Activated T-cell treated with anti-CD3 and anti-CD28 coated beads, Interleukin-2, amount 50 U/mL, for 72 hours (primary cell): ENCODE results near the gene CLDN19. TPM values are rescaled to one million over a fixed set of nuclear protein-coding genes. Genes with fewer than 3 reads are reported as not detected.

Experiments
- ATAC-seq, 2 donors: fragments of 150-1000 bp; cut with Tn5 transposase; replicated peaks in 1 of 2; 2 replicates each; pipeline ENCODE4 v1.10.0; 2021; ENCODE audit warnings: moderate library complexity in 2 of 2, mild to moderate bottlenecking in 1 of 2
- DNase-seq, 2 donors: peaks; one replicate each; pipeline ENCODE4 v3.0.0; 2021 to 2022; ENCODE audit warnings: mixed read lengths in 1 of 2
- H3K27ac Mint-ChIP-seq: one replicate; pipeline ENCODE4 v1.8.0; 2022; ENCODE audit warnings: mild to moderate bottlenecking, moderate library complexity, mixed read lengths
- H3K27me3 Mint-ChIP-seq: one replicate; pipeline ENCODE4 v1.8.0; 2022; ENCODE audit warnings: low read depth, mixed read lengths
- H3K36me3 Mint-ChIP-seq, 2 donors: one replicate each; pipeline ENCODE4 v1.8.0; 2022; ENCODE audit warnings: mixed read lengths in 2 of 2, mild to moderate bottlenecking in 1 of 2; ENCODE audit not compliant: insufficient read depth in 2 of 2
- H3K4me1 Mint-ChIP-seq: one replicate; pipeline ENCODE4 v1.8.0; 2022; ENCODE audit warnings: low read depth, mixed read lengths
- H3K4me3 Mint-ChIP-seq, 2 donors: one replicate each; pipeline ENCODE4 v1.8.0; 2022; ENCODE audit warnings: mild to moderate bottlenecking in 2 of 2, mixed read lengths in 2 of 2, moderate library complexity in 2 of 2
- H3K9me3 Mint-ChIP-seq, 2 donors: one replicate each; pipeline ENCODE4 v1.8.0; 2022; ENCODE audit warnings: mixed read lengths in 2 of 2
- total RNA-seq, 2 donors: library from RNA; stranded (reverse); gene quantifications; one replicate each; pipeline ENCODE4 v1.2.3, GENCODE V29; 2022

Gene CLDN19
- total RNA-seq, 2 donors from 2014 or later, result not detected

- Mint-ChIP-seq H3K36me3 (no peaks in the 10 kb centered on the region), H3K27ac (no peak overlapping the region), H3K4me3 (no peak overlapping the region), H3K4me1 (peaks cover 5% of the 10 kb centered on the region), H3K27me3 (no peaks in the 10 kb centered on the region), H3K9me3 (no peaks in the 10 kb centered on the region)
- ATAC-seq (no peak), DNase-seq (no peak)
These were observed 2.1 kb upstream of the CLDN19 start for GRCh38 chr1:42742141-42742540.

DNA sequence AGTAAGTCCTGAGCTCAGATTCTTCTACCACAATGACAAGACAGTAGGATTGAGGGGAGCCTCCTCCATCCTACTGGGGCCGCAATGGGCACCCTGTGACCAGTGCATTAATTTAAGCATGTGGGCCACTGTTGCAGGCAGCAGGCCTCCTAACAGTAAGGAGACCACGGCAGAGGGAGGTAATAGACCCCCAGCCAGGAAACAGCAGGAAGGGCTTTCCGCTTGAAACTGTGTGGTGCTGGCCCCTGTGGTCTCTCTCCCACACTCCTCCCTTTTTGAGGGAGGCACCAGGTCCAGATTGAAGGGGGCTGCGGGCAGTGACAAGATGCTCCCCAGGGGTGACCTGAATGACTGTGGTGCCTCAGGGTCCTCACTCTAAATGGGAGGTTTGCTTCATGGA, 1.7 kb upstream of the CLDN19 start:
- Mint-ChIP-seq H3K9me3 (no peaks in the 10 kb centered on the region), H3K27me3 (no peaks in the 10 kb centered on the region), H3K4me3 (no peak overlapping the region), H3K4me1 (peaks cover 9% of the 10 kb centered on the region), H3K36me3 (no peaks in the 10 kb centered on the region), H3K27ac (no peak overlapping the region)
- no peak for DNase-seq
- ATAC-seq, result no peak

GRCh38 chr1:42740851-42741580, 980 bp upstream of the CLDN19 start:
- DNase-seq (no peak), ATAC-seq (no peak)
- H3K9me3 Mint-ChIP-seq, result no peaks in the 10 kb centered on the region
- no peaks in the 10 kb centered on the region for H3K27me3 Mint-ChIP-seq
- no peak overlapping the region for H3K4me3 Mint-ChIP-seq
- no peak overlapping the region for H3K27ac Mint-ChIP-seq
- no peaks in the 10 kb centered on the region for H3K36me3 Mint-ChIP-seq
- peaks cover 11% of the 10 kb centered on the region for H3K4me1 Mint-ChIP-seq

DNA sequence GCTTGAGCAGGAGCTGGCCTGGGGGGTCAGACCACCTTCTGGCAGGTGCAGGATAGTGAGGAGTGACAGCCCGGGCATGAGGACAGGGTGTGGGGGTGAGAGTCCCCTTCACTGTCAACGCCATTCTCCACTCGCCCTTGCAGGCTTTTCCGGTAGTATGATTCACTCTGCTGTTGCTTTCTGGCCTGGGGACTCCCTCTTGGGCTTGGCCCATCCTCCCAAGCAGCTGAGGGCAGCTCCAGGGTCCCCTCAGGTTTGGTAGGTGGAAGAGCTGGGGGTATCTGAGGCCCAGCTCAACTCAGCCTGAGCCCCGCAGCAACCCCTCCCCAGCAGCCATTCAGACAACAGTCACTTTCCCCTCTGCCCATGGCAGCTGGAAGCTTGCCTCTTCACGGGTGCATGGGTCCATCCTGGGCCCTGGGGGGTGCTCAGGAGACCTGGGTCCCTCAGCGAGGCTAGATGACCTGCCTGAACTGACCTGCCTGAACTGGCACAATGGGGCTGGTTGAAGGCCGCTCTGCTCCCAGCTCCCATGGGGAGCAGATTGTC, 1.3 kb downstream of the CLDN19 start:
- H3K4me1 Mint-ChIP-seq, result peaks cover 11% of the 10 kb centered on the region
- H3K9me3 Mint-ChIP-seq, result no peaks in the 10 kb centered on the region
- H3K27ac Mint-ChIP-seq, result no peak overlapping the region
- no peaks in the 10 kb centered on the region for H3K36me3 Mint-ChIP-seq
- H3K4me3 Mint-ChIP-seq, result no peak overlapping the region
- no peaks in the 10 kb centered on the region for H3K27me3 Mint-ChIP-seq
- DNase-seq (no peak), ATAC-seq (no peak)

DNA sequence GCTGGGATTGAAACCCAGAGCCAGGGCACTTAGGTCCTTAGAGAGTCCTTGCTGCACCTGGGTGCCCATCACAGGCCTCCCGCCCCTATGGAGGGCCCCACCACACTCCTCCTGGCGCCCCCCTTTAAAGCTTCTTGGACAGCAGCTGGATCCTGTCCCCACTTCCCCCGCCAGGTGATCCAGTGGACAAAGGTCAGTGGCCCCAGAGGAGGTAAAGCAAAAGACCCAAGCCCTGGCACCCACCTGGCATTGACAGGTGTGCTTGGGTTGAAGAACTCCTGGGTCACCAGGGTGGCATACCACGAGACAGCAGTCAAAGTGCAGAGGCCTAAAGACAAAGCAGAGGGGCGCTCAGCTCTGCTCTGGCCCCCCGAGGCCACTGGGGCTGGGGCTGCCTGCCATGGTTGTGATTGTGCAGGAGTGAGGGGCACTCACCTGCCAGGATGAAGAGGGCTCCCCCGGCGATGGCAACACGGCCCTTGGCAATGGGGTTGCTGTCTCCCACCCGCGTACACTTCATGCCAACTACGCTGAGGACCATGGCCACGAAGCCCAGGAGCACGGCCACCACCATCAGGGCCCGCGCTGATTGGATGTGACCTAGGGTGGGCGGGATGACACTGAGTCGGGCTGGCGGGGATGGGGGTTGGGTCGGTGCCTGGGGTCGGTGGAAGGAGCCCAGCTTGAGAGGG, 1.9 kb downstream of the CLDN19 start:
- H3K27ac Mint-ChIP-seq, result no peak overlapping the region
- ATAC-seq (no peak), DNase-seq (no peak)
- H3K9me3 Mint-ChIP-seq, result no peaks in the 10 kb centered on the region
- peaks cover 11% of the 10 kb centered on the region for H3K4me1 Mint-ChIP-seq
- H3K36me3 Mint-ChIP-seq, result no peaks in the 10 kb centered on the region
- no peak overlapping the region for H3K4me3 Mint-ChIP-seq
- no peaks in the 10 kb centered on the region for H3K27me3 Mint-ChIP-seq

- Mint-ChIP-seq H3K36me3 (no peaks in the 10 kb centered on the region), H3K27ac (no peak overlapping the region), H3K4me3 (no peak overlapping the region), H3K27me3 (no peaks in the 10 kb centered on the region), H3K4me1 (peaks cover 11% of the 10 kb centered on the region), H3K9me3 (no peaks in the 10 kb centered on the region)
- DNase-seq (no peak), ATAC-seq (no peak)
These were observed 2.8 kb downstream of the CLDN19 start for GRCh38 chr1:42737257-42737656.

GRCh38 chr1:42736571-42737200, 3.4 kb downstream of the CLDN19 start:
- Mint-ChIP-seq H3K9me3 (no peaks in the 10 kb centered on the region), H3K27ac (no peak overlapping the region), H3K4me1 (peaks cover 11% of the 10 kb centered on the region), H3K36me3 (no peaks in the 10 kb centered on the region), H3K27me3 (no peaks in the 10 kb centered on the region), H3K4me3 (no peak overlapping the region)
- DNase-seq, result no peak
- no peak for ATAC-seq

DNA sequence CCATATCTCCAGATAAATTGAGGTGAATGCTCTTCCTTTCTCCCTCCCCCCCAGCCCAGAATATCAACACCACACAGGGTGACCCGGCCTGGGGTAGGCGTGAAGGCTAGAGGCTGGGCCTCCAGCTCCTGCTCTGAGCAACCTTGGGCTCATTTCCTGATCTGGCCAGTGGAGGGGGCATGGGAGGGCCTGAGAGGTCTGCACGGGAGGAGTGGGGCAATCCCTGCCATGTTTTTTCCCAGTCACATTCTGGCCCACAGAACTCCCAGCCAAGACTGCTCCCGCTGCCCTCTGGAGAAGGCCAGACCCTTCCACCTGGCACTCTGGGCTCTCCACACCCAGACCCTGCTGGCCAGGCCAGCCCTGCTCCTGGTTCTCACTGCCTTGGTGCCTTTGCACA, 3.9 kb downstream of the CLDN19 start:
- DNase-seq (no peak), ATAC-seq (no peak)
- Mint-ChIP-seq H3K27ac (no peak overlapping the region), H3K36me3 (no peaks in the 10 kb centered on the region), H3K4me1 (peaks cover 11% of the 10 kb centered on the region), H3K9me3 (no peaks in the 10 kb centered on the region), H3K27me3 (no peaks in the 10 kb centered on the region), H3K4me3 (no peak overlapping the region)

- ATAC-seq (no peak), DNase-seq (no peak)
- Mint-ChIP-seq H3K4me3 (no peak overlapping the region), H3K9me3 (no peaks in the 10 kb centered on the region), H3K4me1 (peaks cover 16% of the 10 kb centered on the region), H3K27ac (no peak overlapping the region), H3K27me3 (no peaks in the 10 kb centered on the region), H3K36me3 (no peaks in the 10 kb centered on the region)
These were observed 4.4 kb downstream of the CLDN19 start for GRCh38 chr1:42735477-42736105.

GRCh38 chr1:42735056-42735455, 5.0 kb downstream of the CLDN19 start:
- H3K27ac Mint-ChIP-seq, result no peak overlapping the region
- no peak for ATAC-seq

DNA sequence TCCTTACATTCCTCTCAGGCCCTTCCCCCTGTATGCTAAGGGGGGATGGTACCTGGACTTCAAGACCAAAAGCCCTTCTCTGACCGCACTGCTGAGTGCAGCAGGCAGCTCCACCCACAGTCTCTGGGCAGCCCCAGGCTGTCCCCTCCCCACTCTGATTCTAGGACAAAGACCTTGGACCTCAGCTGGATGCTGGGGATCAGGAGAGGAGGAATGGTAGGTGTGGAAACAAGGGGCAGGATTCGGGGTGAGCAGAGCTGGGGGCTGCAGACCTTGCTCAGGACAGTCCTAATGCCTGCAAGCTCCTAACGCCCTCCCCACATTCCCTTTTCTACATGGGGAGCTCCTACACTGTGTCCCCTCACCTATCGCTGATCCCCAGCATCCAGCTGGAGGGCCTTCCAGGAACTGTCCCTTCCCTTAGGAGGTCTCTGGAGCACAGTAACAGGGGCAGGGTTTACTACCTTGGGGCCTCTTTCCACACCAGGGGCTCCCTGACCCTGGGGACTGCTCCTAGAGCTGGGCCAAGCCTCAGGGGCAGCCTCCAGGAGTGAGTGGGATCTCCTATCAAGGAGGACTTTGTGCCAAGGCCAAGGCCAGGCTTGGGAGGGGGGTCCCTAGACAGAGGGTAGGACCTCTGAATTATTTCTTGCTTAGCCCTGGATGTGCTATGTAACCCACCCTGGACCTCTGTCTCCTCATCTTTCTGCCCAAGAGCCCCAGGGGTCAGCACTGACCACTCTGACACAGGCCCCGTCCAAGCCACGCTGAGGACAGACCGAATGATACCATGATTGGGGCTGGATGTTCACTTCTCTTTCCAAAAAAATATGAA, 5.6 kb downstream of the CLDN19 start:
- no peaks in the 10 kb centered on the region for H3K9me3 Mint-ChIP-seq
- ATAC-seq, result no peak
- H3K4me3 Mint-ChIP-seq, result no peak overlapping the region
- H3K27ac Mint-ChIP-seq, result no peak overlapping the region
- H3K36me3 Mint-ChIP-seq, result no peaks in the 10 kb centered on the region
- no peaks in the 10 kb centered on the region for H3K27me3 Mint-ChIP-seq
- peaks cover 16% of the 10 kb centered on the region for H3K4me1 Mint-ChIP-seq
- no peak for DNase-seq

More at GRCh38 chr1:42735056-42735455, 5.0 kb downstream of the CLDN19 start:
- Mint-ChIP-seq H3K36me3 (no peaks in the 10 kb centered on the region), H3K4me1 (peaks cover 16% of the 10 kb centered on the region), H3K9me3 (no peaks in the 10 kb centered on the region), H3K4me3 (no peak overlapping the region), H3K27me3 (no peaks in the 10 kb centered on the region)
- DNase-seq, result no peak

GRCh38 chr1:42733415-42734200, 6.4 kb downstream of the CLDN19 start:
- DNase-seq, result no peak
- Mint-ChIP-seq H3K27me3 (no peaks in the 10 kb centered on the region), H3K9me3 (no peaks in the 10 kb centered on the region), H3K4me1 (peaks cover 16% of the 10 kb centered on the region), H3K4me3 (no peak overlapping the region), H3K27ac (no peak overlapping the region), H3K36me3 (no peaks in the 10 kb centered on the region)
- no peak for ATAC-seq
